ENCODE data around the gene SLC43A2.

- TF ChIP-seq, protein P1, sequence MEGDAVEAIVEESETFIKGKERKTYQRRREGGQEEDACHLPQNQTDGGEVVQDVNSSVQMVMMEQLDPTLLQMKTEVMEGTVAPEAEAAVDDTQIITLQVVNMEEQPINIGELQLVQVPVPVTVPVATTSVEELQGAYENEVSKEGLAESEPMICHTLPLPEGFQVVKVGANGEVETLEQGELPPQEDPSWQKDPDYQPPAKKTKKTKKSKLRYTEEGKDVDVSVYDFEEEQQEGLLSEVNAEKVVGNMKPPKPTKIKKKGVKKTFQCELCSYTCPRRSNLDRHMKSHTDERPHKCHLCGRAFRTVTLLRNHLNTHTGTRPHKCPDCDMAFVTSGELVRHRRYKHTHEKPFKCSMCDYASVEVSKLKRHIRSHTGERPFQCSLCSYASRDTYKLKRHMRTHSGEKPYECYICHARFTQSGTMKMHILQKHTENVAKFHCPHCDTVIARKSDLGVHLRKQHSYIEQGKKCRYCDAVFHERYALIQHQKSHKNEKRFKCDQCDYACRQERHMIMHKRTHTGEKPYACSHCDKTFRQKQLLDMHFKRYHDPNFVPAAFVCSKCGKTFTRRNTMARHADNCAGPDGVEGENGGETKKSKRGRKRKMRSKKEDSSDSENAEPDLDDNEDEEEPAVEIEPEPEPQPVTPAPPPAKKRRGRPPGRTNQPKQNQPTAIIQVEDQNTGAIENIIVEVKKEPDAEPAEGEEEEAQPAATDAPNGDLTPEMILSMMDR (IDR thresholded peaks at IDR 0.05) = no peak
- TF ChIP-seq POLR2AphosphoS5 (IDR thresholded peaks at IDR 0.05) = no peak
- TF ChIP-seq POLR2A (IDR thresholded peaks at IDR 0.05) = no peak
Measured at GRCh38 chr17:1555651-1556471, 72.8 kb downstream of the SLC43A2 start.

Data from upper lobe of left lung (tissue), 4 donors.